Ishikawa (cell line): ENCODE measurements around the gene FLT1.

Source experiments
- CEBPB ChIP-seq: IDR thresholded peaks from 2 replicates; pipeline ENCODE4 v1.6.1; 2012
- CREB1 ChIP-seq: IDR thresholded peaks from 2 replicates; pipeline ENCODE4 v1.6.1; 2012; ENCODE audit warnings: low read depth
- EGR1 ChIP-seq: IDR thresholded peaks from 2 replicates; pipeline ENCODE4 v1.6.1; 2012
- EP300 ChIP-seq: IDR thresholded peaks from 2 replicates; pipeline ENCODE4 v1.6.1; 2012; ENCODE audit warnings: borderline replicate concordance
- FOXM1 ChIP-seq: IDR thresholded peaks from 2 replicates; pipeline ENCODE4 v1.6.1; 2012; ENCODE audit warnings: low read depth, borderline replicate concordance
- NFIC ChIP-seq: IDR thresholded peaks from 2 replicates; pipeline ENCODE4 v1.6.1; 2012
- RAD21 ChIP-seq: IDR thresholded peaks from 2 replicates; pipeline ENCODE4 v1.6.1; 2012; ENCODE audit warnings: low read depth
- TAF1 ChIP-seq: IDR thresholded peaks from 2 replicates; pipeline ENCODE4 v1.6.1; 2012; ENCODE audit warnings: low read depth, mild to moderate bottlenecking
- TCF12 ChIP-seq: IDR thresholded peaks from 2 replicates; pipeline ENCODE4 v1.6.1; 2012; ENCODE audit warnings: low read depth
- TEAD4 ChIP-seq: IDR thresholded peaks from 2 replicates; pipeline ENCODE4 v1.6.1; 2012
- YY1 ChIP-seq: IDR thresholded peaks from 2 replicates; pipeline ENCODE4 v1.6.1; 2012; ENCODE audit warnings: low read depth
- ZBTB7A ChIP-seq: IDR thresholded peaks from 2 replicates; pipeline ENCODE4 v1.6.1; 2012; ENCODE audit warnings: low read depth
- TF ChIP-seq, protein P1 (sequence below): IDR thresholded peaks from 2 replicates; pipeline ENCODE4 v1.6.1; 2012
- TF ChIP-seq, protein P2 (sequence below): IDR thresholded peaks from 2 replicates; pipeline ENCODE4 v1.6.1; 2012; ENCODE audit warnings: low read depth, mild to moderate bottlenecking
- TF ChIP-seq, protein P3 (sequence below): IDR thresholded peaks from 2 replicates; pipeline ENCODE4 v1.6.1; 2012

Gene FLT1

DNA sequence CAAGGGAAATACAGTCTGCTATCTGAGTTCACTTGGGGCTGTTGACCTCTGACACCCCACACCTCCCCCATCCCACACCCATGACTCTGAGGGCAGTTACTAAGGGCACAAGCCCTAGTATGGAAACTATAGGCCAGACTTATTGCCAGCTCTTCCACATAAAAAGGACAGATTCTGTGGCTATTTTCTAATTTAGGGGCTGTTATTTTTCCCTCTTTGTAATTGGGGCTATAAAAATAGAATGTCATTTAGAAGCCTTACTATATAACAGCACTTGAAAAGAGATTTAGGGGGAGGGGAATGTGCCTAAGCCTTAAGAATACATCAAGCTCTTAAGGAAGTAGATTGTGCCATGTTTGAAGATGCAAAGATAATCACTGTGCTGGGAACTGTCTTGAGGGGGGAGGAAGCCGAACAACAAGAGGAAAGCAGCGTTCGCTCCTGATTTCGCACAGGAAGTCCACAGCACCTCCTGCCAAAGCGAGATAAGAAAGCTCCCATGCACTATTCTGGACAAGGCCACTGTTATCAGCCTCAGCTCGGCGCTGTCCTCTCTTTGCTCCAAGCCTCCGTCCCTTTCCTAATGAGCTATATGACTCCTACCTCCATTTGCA, 86.6 kb downstream of the FLT1 start:
- no peak for TF ChIP-seq ZBTB7A
- TF ChIP-seq YY1: no peak
- TF ChIP-seq, protein P1, sequence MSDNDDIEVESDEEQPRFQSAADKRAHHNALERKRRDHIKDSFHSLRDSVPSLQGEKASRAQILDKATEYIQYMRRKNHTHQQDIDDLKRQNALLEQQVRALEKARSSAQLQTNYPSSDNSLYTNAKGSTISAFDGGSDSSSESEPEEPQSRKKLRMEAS: no peak
- no peak for TF ChIP-seq RAD21
- TF ChIP-seq EP300: no peak
- no peak for TF ChIP-seq TEAD4
- TF ChIP-seq NFIC: no peak
- TF ChIP-seq, protein P2, sequence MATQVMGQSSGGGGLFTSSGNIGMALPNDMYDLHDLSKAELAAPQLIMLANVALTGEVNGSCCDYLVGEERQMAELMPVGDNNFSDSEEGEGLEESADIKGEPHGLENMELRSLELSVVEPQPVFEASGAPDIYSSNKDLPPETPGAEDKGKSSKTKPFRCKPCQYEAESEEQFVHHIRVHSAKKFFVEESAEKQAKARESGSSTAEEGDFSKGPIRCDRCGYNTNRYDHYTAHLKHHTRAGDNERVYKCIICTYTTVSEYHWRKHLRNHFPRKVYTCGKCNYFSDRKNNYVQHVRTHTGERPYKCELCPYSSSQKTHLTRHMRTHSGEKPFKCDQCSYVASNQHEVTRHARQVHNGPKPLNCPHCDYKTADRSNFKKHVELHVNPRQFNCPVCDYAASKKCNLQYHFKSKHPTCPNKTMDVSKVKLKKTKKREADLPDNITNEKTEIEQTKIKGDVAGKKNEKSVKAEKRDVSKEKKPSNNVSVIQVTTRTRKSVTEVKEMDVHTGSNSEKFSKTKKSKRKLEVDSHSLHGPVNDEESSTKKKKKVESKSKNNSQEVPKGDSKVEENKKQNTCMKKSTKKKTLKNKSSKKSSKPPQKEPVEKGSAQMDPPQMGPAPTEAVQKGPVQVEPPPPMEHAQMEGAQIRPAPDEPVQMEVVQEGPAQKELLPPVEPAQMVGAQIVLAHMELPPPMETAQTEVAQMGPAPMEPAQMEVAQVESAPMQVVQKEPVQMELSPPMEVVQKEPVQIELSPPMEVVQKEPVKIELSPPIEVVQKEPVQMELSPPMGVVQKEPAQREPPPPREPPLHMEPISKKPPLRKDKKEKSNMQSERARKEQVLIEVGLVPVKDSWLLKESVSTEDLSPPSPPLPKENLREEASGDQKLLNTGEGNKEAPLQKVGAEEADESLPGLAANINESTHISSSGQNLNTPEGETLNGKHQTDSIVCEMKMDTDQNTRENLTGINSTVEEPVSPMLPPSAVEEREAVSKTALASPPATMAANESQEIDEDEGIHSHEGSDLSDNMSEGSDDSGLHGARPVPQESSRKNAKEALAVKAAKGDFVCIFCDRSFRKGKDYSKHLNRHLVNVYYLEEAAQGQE: no peak
- no peak for TF ChIP-seq TCF12
- TF ChIP-seq, protein P3, sequence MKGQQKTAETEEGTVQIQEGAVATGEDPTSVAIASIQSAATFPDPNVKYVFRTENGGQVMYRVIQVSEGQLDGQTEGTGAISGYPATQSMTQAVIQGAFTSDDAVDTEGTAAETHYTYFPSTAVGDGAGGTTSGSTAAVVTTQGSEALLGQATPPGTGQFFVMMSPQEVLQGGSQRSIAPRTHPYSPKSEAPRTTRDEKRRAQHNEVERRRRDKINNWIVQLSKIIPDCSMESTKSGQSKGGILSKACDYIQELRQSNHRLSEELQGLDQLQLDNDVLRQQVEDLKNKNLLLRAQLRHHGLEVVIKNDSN: no peak
- no peak for TF ChIP-seq CREB1
- TF ChIP-seq EGR1: no peak
- TF ChIP-seq CEBPB: no peak
- no peak for TF ChIP-seq FOXM1

DNA sequence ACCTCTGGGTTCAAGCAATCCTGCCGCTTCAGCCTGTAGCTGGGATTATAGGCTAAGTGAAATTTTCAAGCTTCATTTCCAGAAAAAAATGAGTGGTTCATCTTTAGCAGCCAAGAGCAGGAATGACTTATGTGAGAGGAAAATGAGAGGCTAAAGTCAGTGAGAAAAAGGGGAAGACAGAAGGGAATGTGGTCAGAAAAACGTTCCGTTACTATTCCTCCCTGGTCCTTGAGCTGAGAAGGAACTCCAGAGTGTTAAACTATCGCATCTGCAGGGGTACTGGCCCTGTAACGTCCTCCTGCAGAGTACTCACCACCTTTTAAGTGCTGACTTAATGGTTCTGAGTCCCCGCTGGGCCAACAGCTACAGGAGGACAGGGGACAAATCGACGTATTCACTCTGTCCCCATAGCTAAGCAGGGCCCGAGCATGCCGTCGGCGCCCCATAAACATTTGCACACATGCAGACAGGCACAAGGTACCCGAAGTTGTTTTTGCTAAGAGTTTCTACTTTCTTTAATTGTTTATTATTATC, 88.1 kb downstream of the FLT1 start:
- no peak for TF ChIP-seq TAF1
- TF ChIP-seq NFIC: no peak
- TF ChIP-seq FOXM1: no peak
- TF ChIP-seq EP300: no peak
- no peak for TF ChIP-seq RAD21

DNA sequence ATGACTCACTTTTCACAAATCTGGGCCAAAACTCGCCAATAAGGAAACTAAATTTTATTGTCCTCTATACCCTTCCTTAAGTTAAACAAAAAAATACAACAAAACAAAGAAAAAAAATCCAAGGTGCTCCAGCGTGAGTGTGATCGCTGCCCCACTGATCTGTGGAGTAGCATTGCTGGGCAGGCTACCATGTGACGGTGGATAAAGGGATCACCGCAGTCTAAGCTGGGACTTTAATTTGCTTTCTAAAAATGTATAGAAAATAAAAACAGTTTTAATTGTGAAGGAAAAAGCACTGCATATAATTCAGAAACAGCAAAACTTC, 92.9 kb downstream of the FLT1 start:
- TF ChIP-seq TAF1: no peak

DNA sequence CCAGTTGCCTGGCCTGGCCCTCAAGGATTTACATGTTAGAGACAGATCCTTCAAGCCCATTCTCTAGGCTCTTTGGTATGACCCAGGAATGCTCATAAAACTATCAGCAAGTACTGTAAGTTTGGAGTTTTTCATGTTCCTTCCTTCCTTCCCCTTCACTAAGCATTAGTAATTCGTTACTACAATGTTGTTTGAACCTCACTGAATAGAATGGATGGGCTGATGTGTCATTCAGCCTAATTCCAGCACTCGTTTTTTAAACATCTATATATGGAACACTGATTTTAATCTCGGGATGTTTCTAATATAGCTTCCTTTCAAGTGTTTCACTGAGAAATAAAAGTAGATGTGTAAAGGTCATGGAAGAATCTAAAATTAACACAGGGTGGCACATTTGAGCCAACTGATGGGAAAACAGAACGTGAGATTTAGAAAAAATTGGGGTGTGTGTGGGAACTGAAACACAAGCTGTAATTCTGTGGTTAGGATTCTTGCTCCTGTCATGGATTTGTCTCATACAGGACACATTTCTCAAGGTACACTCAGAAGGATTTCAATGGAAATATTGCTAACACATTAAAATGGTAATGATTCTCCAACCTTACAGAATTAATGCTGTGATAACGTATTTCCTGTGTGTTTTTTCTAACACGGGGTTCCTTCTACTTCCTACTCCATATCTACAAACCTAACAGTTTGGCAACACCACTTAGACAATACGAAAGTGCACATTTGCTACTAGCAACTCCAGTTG, 93.4 kb downstream of the FLT1 start:
- TF ChIP-seq, protein P3: no peak
- TF ChIP-seq TCF12: no peak
- TF ChIP-seq NFIC: no peak
- TF ChIP-seq EP300: no peak
- no peak for TF ChIP-seq TAF1
- no peak for TF ChIP-seq RAD21
- TF ChIP-seq YY1: no peak
- no peak for TF ChIP-seq FOXM1
- TF ChIP-seq CREB1: no peak
- no peak for TF ChIP-seq TEAD4
- TF ChIP-seq CEBPB: no peak
- no peak for TF ChIP-seq EGR1
- TF ChIP-seq, protein P2: no peak
- no peak for TF ChIP-seq ZBTB7A
- TF ChIP-seq, protein P1: no peak

DNA sequence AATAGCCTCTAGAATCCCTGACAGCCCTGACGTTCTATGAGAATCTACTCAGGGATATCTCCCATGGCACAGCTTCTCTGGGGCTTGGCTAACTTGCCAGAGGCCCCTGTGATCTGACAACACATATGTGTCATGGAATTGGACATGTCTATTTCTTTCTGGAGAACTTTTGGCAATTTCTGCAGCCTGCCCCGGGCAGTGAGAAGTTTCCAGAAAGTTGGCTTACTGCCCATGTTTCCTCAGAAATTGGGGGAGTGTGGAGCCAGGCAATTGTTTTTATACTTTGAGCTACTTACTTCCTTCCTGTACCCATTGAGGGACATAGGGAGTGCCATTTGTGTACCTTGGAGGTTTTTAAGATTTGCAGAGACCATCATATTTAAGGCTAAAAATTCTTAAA, 98.9 kb downstream of the FLT1 start:
- TF ChIP-seq CEBPB: no peak
- no peak for TF ChIP-seq FOXM1
- TF ChIP-seq EGR1: no peak
- no peak for TF ChIP-seq NFIC
- no peak for TF ChIP-seq CREB1
- TF ChIP-seq YY1: no peak
- TF ChIP-seq TEAD4: no peak
- TF ChIP-seq TCF12: no peak
- no peak for TF ChIP-seq ZBTB7A
- no peak for TF ChIP-seq EP300
- TF ChIP-seq, protein P2: no peak
- TF ChIP-seq RAD21: no peak
- TF ChIP-seq, protein P1: no peak
- no peak for TF ChIP-seq TAF1
- TF ChIP-seq, protein P3: no peak
